ENCODE results near the gene GAS6.
"Not testable (repeated sequence)": the region's sequence is repeated elsewhere in the genome, so short reads cannot be mapped to it uniquely, and the experiment has no call there.

Gene GAS6

GRCh38 chr13:113836768-113837559 is 26.9 kb downstream of the GAS6 start:
- TF ChIP-seq ZNF274 (IDR thresholded peaks at IDR 0.05; ENCODE audit: low read depth, low read length), result no peak
- no peak overlapping the region for H3K4me3 ChIP-seq (ENCODE audit: low read length)

GRCh38 chr13:113835461-113836270 is 28.2 kb downstream of the GAS6 start:
- H3K4me3 ChIP-seq (ENCODE audit: low read length), result no peak overlapping the region
- TF ChIP-seq ZNF274 (IDR thresholded peaks at IDR 0.05; ENCODE audit: low read depth, low read length), result no peak

- TF ChIP-seq ZNF274 (IDR thresholded peaks at IDR 0.05; ENCODE audit: low read depth, low read length), result no peak
These were observed 29.2 kb downstream of the GAS6 start for GRCh38 chr13:113834496-113835200.

GRCh38 chr13:113834006-113834405 is 29.9 kb downstream of the GAS6 start:
- not testable (repeated sequence) for H3K4me3 ChIP-seq (ENCODE audit: low read length)

More at GRCh38 chr13:113834496-113835200, 29.2 kb downstream of the GAS6 start:
- H3K4me3 ChIP-seq (ENCODE audit: low read length), result no peak overlapping the region

GRCh38 chr13:113833111-113833830 is 30.6 kb downstream of the GAS6 start:
- TF ChIP-seq ZNF274 (IDR thresholded peaks at IDR 0.05; ENCODE audit: low read depth, low read length), result no peak
- H3K4me3 ChIP-seq (ENCODE audit: low read length), result no peak overlapping the region

GRCh38 chr13:113832631-113833030 is 31.2 kb downstream of the GAS6 start:
- no peak for TF ChIP-seq ZNF274 (IDR thresholded peaks at IDR 0.05; ENCODE audit: low read depth, low read length)
- H3K4me3 ChIP-seq (ENCODE audit: low read length), result no peak overlapping the region

- H3K4me3 ChIP-seq (ENCODE audit: low read length), result no peak overlapping the region
- no peak for TF ChIP-seq ZNF274 (IDR thresholded peaks at IDR 0.05; ENCODE audit: low read depth, low read length)
These were observed 31.7 kb downstream of the GAS6 start for GRCh38 chr13:113832205-113832604.

GRCh38 chr13:113831061-113831460 is 32.8 kb downstream of the GAS6 start:
- no peak for TF ChIP-seq ZNF274 (IDR thresholded peaks at IDR 0.05; ENCODE audit: low read depth, low read length)
- no peak overlapping the region for H3K4me3 ChIP-seq (ENCODE audit: low read length)

GRCh38 chr13:113830426-113830950 is 33.4 kb downstream of the GAS6 start:
- not testable (repeated sequence) for H3K4me3 ChIP-seq (ENCODE audit: low read length)

- no peak for TF ChIP-seq ZNF274 (IDR thresholded peaks at IDR 0.05; ENCODE audit: low read depth, low read length)
- no peak overlapping the region for H3K4me3 ChIP-seq (ENCODE audit: low read length)
These were observed 35.5 kb downstream of the GAS6 start for GRCh38 chr13:113828282-113828825.

GRCh38 chr13:113827021-113827420 is 36.9 kb downstream of the GAS6 start:
- TF ChIP-seq ZNF274 (IDR thresholded peaks at IDR 0.05; ENCODE audit: low read depth, low read length), result no peak

GRCh38 chr13:113826446-113826845 is 37.4 kb downstream of the GAS6 start:
- not testable (repeated sequence) for H3K4me3 ChIP-seq (ENCODE audit: low read length)

More at GRCh38 chr13:113827021-113827420, 36.9 kb downstream of the GAS6 start:
- no peak overlapping the region for H3K4me3 ChIP-seq (ENCODE audit: low read length)

- TF ChIP-seq ZNF274 (IDR thresholded peaks at IDR 0.05; ENCODE audit: low read depth, low read length), result no peak
- H3K4me3 ChIP-seq (ENCODE audit: low read length), result no peak overlapping the region
These were observed 38.0 kb downstream of the GAS6 start for GRCh38 chr13:113825841-113826240.
